Progenitor cell of endocrine pancreas (in vitro differentiated cells): ENCODE results near the gene TMEM258. TPM values are rescaled to one million over a fixed set of nuclear protein-coding genes. Genes with fewer than 3 reads are reported as not detected.

Experiments used
- DNase-seq: peaks from one replicate; pipeline ENCODE4 v3.0.0; 2021; ENCODE audit warnings: low spot score; ENCODE audit not compliant: unreplicated experiment
- H3K27ac Mint-ChIP-seq: 2 replicates; pipeline ENCODE4 v1.8.0; 2021; ENCODE audit warnings: mild to moderate bottlenecking, moderate library complexity, mixed read lengths
- H3K27me3 Mint-ChIP-seq: 2 replicates; pipeline ENCODE4 v1.8.0; 2021; ENCODE audit warnings: mixed read lengths
- H3K36me3 Mint-ChIP-seq: 2 replicates; pipeline ENCODE4 v1.8.0; 2022; ENCODE audit warnings: mixed read lengths; ENCODE audit not compliant: insufficient read depth
- H3K4me1 Mint-ChIP-seq: 2 replicates; pipeline ENCODE4 v1.8.0; 2021; ENCODE audit warnings: low read depth, mixed read lengths
- H3K4me3 Mint-ChIP-seq: 2 replicates; pipeline ENCODE4 v1.8.0; 2021; ENCODE audit warnings: low read depth, mild to moderate bottlenecking, moderate library complexity, mixed read lengths
- H3K9me3 Mint-ChIP-seq: 2 replicates; pipeline ENCODE4 v1.8.0; 2021; ENCODE audit warnings: low read depth, mixed read lengths
- CTCF ChIP-seq: fragments of 200-600 bp; sonication (generic); IDR thresholded peaks from one replicate; pipeline ENCODE4 v1.5.0; 2021; ENCODE audit warnings: antibody characterized with exemption, mild to moderate bottlenecking; ENCODE audit not compliant: unreplicated experiment
- total RNA-seq: library from RNA; stranded (reverse); gene quantifications from 2 replicates; pipeline ENCODE4 v1.2.1, GENCODE V29; 2021

TMEM258 gene
- total RNA-seq, 1 donor from 2014 or later: 185 TPM

- no peak for DNase-seq
- Mint-ChIP-seq H3K4me1 (no peaks in the 10 kb centered on the region), H3K27me3 (no peaks in the 10 kb centered on the region), H3K27ac (peak overlapping the region; percentile 84), H3K9me3 (no peaks in the 10 kb centered on the region), H3K36me3 (peaks cover 11% of the 10 kb centered on the region), H3K4me3 (no peak overlapping the region)
- no peak for TF ChIP-seq CTCF
Observed at GRCh38 chr11:61777234-61778090, 14.9 kb downstream of the TMEM258 start.

- H3K27ac Mint-ChIP-seq: peak overlapping the region; percentile 56
- peak; percentile 61 for TF ChIP-seq CTCF
- H3K4me3 Mint-ChIP-seq: no peak overlapping the region
- H3K9me3 Mint-ChIP-seq: no peaks in the 10 kb centered on the region
- no peaks in the 10 kb centered on the region for H3K27me3 Mint-ChIP-seq
- peaks cover 8% of the 10 kb centered on the region for H3K36me3 Mint-ChIP-seq
- DNase-seq: no peak
- no peaks in the 10 kb centered on the region for H3K4me1 Mint-ChIP-seq
Observed at GRCh38 chr11:61776561-61777075, 15.8 kb downstream of the TMEM258 start.

GRCh38 chr11:61775606-61776554 is 16.5 kb downstream of the TMEM258 start:
- DNase-seq: no peak
- peaks cover 3% of the 10 kb centered on the region for H3K4me1 Mint-ChIP-seq
- H3K27ac Mint-ChIP-seq: no peak overlapping the region

GRCh38 chr11:61775106-61775505 is 17.3 kb downstream of the TMEM258 start:
- no peak for DNase-seq
- H3K27me3 Mint-ChIP-seq: no peaks in the 10 kb centered on the region
- TF ChIP-seq CTCF: no peak
- H3K9me3 Mint-ChIP-seq: no peaks in the 10 kb centered on the region
- H3K4me1 Mint-ChIP-seq: peaks cover 4% of the 10 kb centered on the region
- no peak overlapping the region for H3K27ac Mint-ChIP-seq
- H3K4me3 Mint-ChIP-seq: no peak overlapping the region
- peaks cover 8% of the 10 kb centered on the region for H3K36me3 Mint-ChIP-seq

More at GRCh38 chr11:61775606-61776554, 16.5 kb downstream of the TMEM258 start:
- H3K27me3 Mint-ChIP-seq: no peaks in the 10 kb centered on the region
- no peak for TF ChIP-seq CTCF
- no peaks in the 10 kb centered on the region for H3K9me3 Mint-ChIP-seq
- H3K4me3 Mint-ChIP-seq: no peak overlapping the region
- peaks cover 8% of the 10 kb centered on the region for H3K36me3 Mint-ChIP-seq

GRCh38 chr11:61774411-61774810 is 18.0 kb downstream of the TMEM258 start:
- H3K27me3 Mint-ChIP-seq: no peaks in the 10 kb centered on the region
- no peaks in the 10 kb centered on the region for H3K9me3 Mint-ChIP-seq
- peaks cover 8% of the 10 kb centered on the region for H3K36me3 Mint-ChIP-seq
- no peak overlapping the region for H3K4me3 Mint-ChIP-seq
- H3K27ac Mint-ChIP-seq: no peak overlapping the region
- no peak for TF ChIP-seq CTCF
- no peak for DNase-seq
- peaks cover 7% of the 10 kb centered on the region for H3K4me1 Mint-ChIP-seq
